Activated CD4-positive, alpha-beta T cell treated with anti-CD3 and anti-CD28 coated beads, Interleukin-2, Interleukin-4, amounts not matched to agents 100 ng/mL and 50 ng/mL, durations not matched to agents 16 hours and 8 hours (primary cell): ENCODE measurements around the gene RGS7.
"Not testable (repeated sequence)": the region's sequence is repeated elsewhere in the genome, so short reads cannot be mapped to it uniquely, and the experiment has no call there.

Experiments
- DNase-seq: peaks from one replicate; pipeline ENCODE4 v3.0.0-alpha.2; 2020; ENCODE audit warnings: low spot score

RGS7 gene

DNA sequence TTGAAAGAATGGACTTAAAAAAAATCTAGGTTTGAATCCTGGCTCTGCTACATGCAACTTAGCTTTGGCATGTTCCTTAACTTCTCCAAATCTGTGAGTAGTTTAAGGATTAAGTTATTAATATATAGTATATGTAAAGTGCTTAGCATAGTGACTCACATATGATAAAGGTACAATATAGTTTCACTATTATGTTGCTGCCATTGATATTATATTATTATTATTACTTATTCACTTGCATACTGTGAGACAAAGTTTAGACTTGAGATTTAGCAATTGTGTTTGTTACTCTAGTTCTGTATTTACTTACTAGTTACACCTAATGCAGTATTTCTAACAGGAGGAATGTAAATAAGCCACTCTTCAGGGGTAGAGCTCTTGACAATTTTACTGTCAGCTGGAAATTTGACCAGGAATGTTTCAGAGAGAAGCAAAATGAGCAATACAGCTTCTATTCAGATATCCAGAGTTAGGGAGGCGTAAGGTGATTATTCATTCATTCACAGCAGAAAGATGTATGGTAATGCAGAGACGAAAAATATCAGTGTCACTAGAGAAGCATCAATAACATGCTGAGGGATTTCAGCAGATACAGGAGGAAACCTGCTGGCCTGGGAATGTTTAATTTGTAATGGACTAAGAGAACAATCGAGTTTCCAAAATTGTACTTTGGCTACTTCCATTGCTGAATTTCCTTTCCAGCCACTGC lies 25.5 kb downstream of the RGS7 start:
- DNase-seq: no peak

DNA sequence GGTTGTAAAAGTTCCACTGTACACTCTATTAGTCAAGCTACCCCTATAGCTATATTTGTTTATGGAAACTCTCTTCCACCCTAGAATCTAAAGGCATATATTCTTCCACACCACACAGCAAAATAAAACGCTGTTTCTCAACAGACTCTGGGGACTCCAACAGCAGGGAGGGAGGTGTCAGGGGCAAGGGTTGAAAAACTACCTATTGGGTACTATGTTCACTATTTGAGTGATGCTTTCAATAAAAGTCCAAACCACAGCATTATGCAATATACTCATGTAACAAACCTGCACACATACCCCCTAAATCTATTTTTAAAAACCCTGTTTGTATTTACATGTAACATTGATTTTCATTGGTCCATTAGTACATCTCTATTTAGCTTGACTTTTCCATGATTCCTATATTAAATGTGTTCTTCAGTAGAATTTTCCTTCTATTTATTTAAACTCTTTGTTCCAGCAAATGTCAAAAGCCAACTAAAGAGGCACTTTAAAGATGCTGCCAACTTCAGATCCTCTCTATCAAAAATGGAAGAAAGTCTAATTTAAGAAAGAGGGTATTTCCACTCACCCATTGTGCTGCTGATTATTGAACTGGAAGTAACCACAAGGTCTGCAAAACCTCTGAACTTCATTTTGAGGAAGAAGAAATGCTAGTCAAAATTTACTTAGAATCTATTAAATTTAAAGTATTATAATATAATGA lies 26.2 kb downstream of the RGS7 start:
- no peak for DNase-seq

DNA sequence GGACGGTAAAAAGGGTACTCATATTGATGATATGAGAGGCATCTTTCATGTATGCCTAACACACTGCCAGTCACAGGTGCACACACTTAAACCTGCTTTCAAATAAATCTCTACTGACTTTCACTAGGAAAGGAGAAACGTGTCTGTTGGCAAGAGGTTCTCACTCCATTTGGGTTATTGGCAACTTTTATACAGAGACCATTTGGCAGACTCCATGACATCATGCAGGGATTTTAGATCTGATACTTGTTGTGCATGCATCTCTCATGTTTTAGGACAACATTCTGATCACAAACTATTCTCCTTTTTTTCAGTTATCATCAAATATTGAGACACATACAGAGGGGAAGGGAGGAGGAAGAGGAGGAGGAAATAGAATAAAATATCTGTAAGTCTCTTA lies 31.5 kb downstream of the RGS7 start:
- no peak for DNase-seq

DNA sequence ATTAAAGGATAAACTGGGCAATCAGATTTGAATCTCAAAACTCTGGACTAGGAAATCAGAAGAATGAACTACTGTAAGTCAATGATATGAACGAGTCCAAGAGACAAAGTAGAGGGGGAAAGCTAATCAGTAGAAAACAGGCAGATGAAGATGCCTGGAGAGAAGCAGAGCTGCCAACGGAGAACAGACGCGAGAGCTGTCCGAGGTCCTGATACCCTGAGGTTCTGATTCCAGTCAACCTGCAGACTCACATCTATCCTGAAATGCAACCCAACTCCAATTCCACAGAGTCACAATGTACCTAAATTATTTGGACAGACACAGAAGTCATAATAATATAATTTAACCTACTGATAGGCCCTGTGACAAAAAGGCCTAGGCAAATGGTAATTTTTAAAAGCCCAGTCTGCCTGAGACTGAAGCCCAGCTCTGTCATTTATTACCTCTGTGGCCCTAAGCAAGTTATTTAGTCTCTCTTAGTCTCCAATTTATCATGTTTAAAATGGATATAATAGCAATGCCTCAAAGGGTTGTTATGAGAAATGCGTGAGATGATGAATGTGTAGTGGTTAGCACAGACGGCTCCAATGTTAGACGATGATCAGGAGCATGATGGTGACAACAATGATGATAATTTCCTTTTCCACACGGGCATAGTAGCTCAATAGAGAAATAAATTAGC lies 33.4 kb downstream of the RGS7 start:
- DNase-seq: peak; percentile 1

DNA sequence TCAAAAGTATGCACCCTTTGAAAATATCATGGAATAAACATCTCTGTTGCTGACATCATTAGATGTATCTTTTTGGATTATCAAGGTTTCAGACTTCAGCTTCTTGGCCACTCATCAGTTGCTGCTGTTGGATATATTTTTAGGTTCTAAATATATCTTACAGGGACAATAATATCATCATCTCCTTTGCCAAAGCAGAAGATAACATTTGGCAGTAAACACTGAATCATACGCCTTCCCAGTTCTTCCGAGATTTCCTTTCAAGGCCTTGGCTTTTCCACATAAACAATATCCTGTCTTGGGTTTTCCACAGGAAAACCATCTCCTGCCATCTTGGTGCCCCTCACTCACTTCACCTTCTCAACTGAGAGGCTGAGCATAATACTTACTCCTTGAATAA lies 39.3 kb downstream of the RGS7 start:
- no peak for DNase-seq

DNA sequence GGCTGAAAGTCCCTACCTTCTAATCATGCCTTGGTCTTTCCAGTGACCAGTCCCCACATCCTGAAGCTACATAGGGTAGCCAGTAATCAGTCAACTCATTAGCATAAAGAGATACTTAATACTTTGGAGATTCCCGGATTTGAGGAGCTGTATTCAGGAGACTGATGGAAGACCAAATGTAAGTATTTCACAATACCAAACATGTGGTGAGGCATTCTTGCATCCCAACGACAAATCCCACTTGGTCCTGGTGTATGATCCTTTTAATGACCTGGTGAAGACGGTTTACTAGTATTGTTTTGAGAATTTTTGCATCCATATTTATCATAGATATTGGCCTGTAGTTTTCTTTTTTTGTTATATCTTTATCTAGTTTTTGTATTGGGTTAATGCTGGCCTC lies 40.6 kb downstream of the RGS7 start:
- no peak for DNase-seq

DNA sequence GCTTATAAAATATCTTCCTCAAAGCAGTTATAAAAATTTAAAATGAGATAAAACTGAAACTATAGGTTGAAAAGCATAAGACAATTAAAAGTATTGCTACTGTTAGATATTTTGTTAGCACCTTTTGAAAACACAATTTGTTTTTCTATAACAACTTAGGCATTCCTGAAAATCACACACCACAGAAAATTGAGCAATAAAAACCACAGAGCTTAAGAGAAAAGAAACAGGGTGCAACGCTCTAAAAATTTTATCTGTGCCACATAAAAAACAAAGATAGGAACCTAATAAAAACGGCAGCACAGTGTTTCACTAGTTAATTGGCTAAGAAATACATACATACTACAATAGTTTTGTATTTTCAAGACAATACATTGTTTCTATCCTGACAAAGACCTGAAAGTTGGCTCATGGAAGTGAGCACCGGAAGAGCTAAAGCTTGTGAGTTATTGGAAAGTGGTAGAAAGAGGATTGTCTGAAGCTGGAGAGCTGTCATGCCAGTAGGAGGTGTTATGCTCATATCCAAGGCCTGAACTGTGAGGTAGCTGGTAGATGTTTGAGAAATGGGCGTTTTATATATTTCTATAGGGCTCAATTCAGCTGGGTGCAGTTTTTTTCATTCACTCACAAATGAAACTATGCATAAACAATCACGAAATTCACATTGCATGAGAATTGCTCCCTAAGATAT lies 45.8 kb downstream of the RGS7 start:
- DNase-seq: no peak

DNA sequence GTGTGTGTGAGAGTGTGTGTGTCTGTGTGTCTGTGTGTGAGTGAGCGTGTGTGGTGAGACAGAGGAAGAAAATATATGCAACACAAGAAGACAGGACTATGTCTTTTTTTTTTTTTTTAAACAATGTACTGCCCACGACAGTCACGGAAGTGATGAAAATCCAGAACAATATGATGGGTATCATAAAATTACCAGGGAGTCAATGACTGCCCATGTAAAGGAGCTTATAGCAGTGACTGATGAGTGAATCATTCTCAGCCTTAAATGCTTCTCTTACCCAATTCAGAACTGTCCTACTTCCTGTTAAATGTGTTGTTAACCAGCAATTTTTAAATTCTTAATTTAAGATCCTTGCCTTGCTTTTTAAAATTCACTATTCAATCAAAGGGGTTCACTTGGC lies 46.6 kb downstream of the RGS7 start:
- no peak for DNase-seq

DNA sequence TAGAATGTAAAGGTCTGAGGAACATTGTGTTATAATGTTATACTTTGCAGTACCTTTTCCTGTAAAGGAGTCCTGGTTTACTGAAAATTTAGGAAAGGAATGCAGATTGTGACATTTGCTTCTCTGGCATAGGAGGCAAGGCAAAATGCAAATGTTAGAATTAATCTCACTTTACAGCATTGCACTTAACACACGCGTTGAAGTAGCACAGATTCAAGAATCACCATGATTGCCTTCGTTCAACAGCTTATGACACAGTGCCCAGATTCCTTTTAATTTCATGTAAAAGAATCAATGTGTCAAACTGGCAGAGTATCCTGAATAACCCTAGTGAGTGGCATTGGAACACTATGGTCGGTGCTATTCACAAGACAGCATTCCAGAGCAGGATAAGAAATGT lies 47.4 kb downstream of the RGS7 start:
- no peak for DNase-seq

DNA sequence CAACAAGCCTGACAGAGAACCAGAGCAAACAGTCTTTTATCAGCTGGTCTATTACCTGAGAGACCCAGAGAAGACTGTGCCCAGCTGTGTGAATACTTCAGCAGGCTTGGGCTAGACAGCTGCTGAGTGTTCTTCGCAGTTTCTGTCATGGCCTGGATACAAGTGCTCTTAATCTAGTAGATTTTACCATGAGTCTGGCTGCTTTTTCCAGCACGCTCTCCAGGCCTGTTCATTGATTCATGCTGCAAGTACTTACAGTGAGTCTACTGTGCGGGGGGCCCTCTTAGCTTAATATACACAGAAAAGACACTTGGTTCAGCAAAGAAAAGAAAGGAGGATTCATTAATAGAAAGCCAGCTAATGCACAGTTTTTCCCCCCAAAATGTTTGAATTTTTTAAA lies 48.5 kb downstream of the RGS7 start:
- no peak for DNase-seq

DNA sequence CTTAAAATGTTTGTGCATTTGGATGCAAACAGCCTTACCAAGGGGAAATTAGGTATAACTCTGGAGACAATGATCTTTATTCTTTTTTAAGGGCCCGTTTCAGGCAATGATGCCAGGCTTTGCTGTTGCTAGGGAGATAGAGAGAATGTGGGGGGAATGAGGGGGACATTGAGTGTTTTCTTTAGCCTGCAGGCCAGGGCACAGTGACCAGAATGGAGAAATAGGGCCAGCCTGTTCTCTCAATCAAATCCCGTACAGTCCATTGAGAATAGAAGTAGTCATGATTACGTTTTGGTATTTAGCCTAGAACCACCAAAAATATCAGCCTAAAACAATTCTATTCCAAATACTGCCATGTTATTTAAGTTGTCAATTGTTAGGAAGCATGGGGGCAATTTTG lies 49.0 kb downstream of the RGS7 start:
- no peak for DNase-seq

DNA sequence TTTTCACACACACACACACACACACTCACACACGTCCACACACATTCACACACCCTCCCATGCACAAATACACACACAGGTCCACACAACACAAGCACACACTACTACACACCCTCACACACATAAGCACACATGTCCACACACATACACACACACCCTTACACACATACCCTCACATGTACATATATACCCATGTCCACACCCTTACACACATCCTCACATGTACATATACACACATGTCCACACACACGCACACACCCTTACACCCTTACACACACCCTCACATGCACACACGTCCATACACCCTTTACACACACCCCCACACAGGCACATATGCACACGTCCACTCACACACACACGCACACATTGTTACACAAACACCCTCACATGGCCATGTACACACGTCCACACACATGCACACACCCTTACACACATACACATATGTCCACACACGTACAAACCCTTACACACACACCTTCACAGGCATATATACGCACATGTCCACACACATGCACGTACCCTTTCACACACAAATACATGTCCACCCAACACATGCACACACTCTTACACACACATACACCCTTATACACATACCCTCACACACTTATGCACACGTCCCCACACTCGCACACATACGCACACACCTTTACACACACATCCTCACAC lies 50.7 kb downstream of the RGS7 start:
- no peak for DNase-seq

DNA sequence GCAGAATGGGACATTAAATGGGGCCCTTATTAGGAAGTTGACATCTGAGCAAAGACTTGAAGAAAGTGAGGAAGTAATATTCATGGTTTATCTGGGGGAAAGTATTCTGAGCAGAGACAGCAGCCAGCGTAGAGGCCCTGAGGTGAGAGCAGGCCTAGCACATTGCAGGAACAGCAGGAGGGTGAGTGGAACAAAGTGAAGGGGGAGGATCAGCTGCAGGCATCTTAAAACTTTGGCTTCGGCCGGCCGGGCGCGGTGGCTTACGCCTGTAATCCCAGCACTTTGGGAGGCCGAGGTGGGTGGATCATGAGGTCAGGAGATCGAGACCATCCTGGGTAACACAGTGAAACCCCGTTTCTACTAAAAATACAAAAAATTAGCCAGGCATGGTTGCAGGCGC lies 55.0 kb downstream of the RGS7 start:
- DNase-seq: not testable (repeated sequence)

DNA sequence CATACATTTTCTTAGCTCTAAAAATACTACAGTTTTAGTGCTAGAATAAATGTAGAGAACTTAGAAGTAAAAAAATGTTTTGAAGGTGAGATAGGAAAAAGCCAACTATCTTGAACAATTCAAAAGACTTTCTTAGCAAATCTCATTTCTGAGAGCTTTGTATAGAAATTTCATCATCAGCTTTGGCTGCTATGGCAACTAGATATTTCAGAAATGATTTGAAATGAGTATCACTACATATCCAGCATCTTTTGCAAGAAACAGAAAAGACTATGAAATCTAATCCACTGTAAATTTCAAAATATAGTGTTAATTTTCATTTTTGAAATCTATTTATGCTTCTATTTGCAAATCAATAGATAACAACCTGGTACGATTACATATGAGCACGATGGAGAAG lies 57.7 kb downstream of the RGS7 start:
- DNase-seq: no peak

DNA sequence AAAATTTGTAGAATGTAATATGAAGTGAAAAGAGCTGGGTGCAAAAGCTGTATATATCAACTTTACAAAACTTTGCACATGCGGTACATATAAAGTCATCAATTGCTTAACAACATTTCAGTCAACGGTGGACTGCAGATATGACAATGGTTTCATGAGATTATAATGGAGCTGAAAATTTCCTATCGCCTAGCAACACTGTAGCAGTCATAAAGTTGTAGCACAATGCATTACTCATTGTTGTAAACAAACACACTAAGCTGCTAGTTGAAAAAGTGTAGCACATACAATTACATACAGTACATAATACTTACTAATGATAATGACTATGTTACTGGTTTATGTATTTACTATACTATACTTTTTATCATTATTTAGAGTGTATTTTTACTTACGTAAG lies 64.0 kb downstream of the RGS7 start:
- no peak for DNase-seq

DNA sequence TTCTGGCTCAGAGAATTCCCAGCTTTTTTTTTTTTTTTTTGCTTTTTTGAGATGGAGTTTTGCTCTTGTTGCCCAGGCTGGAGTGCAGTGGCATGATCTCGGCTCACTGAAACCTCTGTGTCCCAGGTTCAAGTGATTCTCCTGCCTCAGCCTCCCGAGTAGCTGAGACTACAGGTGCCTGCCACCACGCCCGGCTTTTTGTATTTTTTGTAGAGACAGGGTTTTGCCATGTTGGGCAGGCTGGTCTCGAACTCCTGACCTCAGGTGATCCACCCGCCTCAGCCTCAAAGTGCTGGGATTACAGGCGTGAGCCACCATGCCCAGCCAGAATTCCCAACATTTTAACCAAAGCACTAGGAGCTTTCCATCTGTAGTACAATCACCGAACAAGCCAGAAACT lies 65.5 kb downstream of the RGS7 start:
- not testable (repeated sequence) for DNase-seq

DNA sequence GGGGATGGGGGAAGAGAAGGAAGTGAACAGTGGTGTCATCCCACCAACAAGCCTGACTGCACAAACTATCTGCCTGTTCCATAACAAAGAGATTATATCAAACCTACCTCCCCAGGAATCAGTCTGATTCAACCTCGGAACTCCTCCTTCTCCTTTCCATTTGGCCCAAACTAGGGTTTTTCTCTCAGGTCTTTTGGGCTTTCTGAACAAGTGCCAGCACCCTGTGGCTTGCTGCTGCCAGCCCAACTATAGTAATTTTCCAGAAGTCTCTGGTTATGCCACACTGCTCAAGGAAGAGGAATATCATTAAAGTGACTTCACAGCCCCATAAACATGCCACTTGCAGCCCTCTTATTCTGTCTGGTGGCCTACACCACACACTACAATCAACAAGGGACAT lies 70.5 kb downstream of the RGS7 start:
- no peak for DNase-seq

DNA sequence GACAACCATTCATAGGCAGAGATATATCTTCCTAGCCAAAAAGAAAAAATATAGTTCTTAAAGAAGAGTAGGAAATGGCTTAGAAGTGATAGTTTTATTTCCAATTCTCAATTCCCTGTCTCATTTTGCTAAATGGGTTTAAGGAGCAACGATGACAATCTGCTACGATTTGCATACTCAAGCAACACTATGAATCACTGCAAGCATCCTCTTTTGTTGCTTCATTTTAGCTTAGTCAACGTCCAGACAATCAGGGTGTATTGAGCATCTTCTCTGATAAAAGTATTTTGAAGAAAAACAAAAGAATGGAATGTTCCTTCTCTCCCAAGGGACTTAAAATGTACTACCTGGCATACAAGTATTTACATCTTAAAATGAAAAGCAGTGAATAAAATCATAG lies 80.6 kb downstream of the RGS7 start:
- no peak for DNase-seq

DNA sequence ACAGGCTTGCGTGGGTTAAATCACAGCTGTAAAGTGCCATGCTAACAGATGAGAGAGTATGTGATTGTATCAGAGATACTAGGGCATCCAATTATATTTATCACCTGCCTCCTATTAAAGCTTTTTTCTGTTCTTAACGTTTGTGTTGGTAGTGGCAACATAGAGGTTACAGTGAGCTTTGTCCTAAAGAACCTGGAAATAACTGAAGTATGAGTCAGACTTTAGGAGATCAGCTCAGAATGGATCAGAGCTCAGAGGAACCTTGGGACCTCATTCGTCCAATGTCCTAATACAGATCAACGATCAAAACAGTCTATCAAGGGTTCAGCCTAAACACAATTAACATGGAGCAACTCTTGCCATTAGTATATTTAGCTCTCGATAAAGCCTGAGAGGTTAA lies 81.0 kb downstream of the RGS7 start:
- DNase-seq: no peak

DNA sequence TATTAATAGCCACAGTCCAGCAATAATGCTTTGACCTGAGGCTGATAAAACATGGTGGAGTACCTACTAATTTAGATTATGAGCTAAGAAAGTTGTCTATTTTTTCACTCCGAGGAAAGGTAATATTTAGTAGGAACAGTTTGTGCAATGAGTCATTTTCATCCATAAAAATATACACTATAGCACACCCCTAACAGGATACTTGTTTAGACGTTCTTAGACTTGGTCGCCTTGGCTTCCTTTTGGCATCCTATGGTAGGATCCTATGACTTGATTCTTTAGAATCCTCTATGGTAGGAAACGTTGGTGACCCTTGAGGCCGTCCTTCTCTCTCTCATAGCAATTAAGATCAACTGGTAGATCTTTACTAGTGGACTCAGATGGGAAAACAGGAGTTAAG lies 81.8 kb downstream of the RGS7 start:
- DNase-seq: no peak

DNA sequence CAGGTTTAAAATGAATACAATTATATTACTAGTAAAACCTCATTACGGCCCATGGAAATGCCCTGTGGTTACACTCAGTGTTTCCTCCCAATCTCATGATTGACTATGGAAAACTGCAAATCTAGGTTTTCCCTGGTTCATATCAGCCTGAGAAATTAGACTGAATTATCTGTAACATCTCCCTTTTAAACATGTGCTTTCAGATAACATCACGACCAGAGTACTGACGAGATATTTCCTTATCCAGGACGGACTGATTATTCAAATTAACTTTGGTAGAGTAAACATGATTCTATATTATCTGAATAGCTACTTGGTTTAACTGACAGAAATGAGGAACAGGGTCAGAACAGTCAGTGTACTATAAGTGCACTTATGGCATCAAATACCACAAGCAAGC lies 82.3 kb downstream of the RGS7 start:
- DNase-seq: no peak

DNA sequence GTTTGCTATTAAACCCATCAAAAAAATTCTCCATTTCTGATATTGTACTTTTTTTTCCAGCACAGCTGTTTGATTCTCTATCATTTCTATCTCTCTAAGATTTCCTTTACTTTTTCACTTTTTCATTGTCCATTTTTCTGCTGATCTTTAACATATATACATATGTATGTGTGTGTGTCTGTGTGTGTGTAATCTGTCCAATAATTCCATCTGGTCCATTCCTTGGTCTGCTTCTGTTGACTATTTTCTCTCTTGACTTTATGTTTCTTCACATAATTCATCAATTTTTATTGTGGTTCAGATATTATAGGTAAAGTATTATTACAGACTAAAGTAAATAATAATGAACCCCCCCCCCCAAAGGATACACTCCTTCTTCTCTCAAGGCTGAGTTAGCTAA lies 84.2 kb downstream of the RGS7 start:
- no peak for DNase-seq
